HG03175 (cell line): ENCODE data around the gene SPRY4.
"Not testable (repeated sequence)": the region's sequence is repeated elsewhere in the genome, so short reads cannot be mapped to it uniquely, and the experiment has no call there.

ENCODE experiments used
- ATAC-seq: cut with Tn5 transposase; IDR thresholded peaks from one replicate; pipeline ENCODE4 v1.9.1; 2021; ENCODE audit warnings: mild to moderate bottlenecking, moderate library complexity; ENCODE audit not compliant: unreplicated experiment

The SPRY4 gene

DNA sequence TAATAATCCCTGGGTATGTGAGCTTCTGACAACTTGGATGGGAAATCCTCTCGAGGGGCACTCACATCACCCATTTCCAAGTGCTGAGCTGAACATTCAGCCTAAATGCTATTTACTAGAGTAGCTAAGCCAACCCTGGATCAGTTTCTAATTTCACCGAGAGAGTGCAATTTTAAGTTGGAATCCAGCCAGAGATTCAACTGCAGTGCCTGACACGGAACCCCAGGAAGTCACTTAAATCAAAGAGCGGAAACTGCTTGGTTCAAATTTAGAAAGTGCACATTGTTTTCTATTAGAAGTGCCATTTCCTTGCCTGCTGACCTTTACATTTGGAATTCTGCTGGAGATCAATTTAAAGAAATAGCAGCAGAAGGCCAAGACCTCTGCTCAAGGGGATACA lies 8.8 kb downstream of the SPRY4 start:
- ATAC-seq, result peak; percentile 37

DNA sequence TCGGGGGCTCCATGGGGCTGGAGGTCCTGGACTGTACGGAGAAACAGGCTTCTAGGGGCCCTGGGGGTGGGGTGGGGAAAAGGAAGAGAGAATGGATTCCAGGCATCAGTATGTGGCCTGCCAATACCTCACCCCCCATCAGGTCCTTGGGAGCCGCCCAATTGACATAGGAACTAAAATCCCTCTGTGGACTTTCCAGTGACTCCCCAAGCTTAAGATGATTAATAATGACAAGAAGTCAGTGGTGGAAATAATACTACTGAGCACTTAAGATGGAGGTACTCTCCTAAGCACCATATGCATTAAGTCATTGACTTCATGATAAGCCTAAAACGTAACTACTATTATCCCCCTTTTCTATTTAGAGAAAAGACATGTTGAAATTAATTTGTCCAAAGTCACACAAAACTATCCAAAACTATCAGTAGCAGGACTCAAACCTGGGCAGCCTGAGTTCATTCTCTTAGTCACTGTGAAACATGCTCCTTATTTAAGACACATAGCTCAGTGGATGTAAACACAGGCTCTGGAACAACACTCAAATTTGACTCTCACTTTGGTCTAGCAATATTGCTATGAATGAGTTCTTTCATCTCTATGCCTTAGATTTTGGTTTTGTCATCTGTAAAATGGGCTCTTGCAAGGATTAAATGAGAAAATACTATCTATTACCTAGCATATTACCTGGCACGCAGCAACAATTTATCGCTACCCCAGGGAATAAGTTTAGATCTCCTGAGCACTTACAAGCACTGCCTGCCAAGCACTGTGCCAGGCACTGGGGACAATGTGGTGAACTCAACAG lies 9.5 kb downstream of the SPRY4 start:
- ATAC-seq, result no peak

DNA sequence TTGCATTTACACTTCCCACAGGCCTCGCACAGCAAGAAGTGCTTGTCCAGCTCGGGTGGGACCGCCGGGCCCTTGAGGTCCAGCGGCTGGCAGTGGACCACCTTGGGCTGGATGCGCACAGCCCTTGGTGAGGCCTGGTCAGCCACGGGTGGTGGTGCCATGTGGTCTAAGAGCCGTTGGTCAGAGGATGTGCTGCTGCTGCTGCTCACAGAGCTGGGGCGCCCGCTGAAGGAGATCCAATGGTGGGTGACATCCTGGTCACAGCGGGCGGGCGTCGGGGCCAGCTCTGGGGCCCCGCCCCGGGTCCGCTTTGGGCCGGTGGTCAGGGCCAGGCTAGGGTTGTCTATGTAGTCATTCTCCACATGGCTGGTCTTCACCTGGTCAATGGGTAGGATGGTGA lies 10.2 kb downstream of the SPRY4 start:
- no peak for ATAC-seq

DNA sequence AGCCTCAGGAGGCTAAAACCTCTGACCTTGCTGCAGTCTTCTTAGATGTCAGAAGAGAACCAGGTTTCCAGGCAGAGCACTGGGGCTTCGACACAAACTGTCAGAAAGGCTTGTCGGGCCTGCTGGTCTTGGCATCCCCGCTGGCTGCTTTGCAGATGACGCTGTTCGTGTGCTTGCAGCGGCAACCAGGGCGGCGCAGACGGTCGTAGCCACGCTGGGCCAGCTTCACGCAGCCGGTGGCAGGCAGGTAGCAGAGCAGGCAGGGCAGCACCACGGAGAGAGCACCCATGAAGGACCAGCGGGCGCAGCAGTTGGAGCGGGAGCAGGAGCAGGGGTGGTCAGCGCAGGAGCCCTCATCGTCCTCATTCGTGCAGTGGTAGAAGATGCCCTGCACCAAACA lies 10.7 kb downstream of the SPRY4 start:
- ATAC-seq, result no peak

DNA sequence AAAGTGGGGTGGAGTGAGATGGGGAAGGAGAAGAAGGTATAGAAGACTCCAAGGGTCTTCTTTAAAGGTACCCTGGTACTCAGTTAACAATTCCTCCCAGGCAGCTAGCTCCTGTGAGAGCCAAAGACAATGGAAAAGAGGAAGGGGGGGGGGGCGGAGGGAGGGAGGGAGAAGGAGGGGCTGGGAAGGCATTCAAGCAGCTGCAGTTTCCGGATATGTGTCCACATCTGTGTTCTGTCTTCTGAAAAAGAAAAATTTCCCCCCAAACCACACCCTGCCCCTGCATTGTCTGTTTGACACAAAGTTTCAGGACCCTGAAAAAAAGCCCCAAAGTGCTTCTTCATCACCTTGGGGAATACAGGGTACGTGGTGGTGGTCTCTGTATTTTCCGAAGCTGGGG lies 11.1 kb downstream of the SPRY4 start:
- no peak for ATAC-seq

DNA sequence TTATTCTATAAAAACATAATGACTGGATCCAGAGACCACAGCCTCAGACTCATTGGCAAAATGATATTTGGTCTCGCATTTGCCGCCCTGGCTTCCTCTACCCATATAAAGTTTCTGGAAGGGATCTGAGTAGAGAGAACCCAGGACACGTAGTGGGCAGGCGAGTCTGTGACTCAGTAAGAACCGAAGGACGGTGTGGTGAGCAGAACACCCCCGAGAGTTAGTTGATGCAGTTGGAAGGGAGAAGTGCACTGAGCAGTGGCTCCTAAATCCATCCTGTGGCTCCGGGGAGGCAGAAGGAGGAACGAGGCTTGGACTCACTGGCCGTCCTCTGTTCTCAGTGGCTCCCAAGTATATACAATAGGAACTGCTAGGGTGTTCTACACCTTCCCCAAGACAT lies 11.5 kb downstream of the SPRY4 start:
- no peak for ATAC-seq

DNA sequence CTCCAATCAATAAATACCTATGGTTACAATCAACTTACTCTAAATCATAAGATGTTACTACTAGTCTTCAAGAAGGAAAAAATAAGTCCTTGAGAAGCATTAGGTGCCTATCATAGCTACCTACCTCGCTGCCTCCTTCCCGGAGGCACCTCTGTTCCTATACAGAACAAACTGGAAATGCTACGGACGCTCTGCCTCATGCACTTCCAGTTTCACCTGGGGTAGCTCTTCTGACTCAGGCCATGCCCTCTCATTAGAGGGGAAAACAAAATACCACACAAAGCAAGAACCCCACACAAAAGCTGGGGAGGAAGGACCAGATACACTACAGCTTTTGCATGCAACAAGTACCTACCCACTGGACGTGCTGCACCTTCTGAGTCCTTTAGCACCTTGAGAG lies 12.4 kb downstream of the SPRY4 start:
- no peak for ATAC-seq

DNA sequence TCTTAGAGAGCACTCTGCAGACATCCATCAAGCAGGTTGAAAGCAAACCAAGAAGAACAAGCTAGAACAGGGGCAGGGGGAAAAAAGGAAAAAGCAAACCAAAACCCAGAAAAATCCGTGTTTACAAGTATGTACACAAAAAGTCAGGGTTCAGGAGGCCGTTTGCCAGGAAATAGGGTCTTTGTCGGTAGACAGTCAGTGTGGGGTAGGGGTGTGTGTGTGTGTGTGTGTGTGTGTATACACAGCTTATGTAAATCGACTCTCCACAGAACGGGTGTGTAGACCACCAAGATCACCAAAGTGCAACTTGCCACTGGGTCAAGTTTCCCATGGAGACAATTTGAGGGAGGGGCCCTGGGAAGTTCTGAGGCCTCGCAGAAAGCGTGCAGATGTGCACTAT lies 13.1 kb downstream of the SPRY4 start:
- no peak for ATAC-seq

DNA sequence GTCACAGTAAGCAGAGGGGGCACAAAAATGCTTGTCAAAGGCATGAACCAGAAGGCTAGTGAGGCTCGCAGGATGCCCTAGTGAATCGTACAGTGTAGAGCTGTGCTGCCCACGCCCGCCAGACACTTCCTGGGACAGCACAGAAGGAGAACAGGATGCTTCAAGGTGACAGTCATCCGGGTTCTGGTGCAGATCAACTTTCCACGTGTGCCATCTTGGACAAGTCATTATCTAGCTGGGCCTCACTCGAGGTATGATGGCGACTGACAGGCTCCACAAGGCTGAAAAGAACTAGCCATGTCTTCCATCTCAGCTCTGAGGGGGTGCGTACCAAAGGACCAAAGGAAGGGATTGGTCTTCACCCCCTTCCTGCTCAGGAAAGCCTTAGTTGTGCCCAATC lies 14.0 kb downstream of the SPRY4 start:
- no peak for ATAC-seq

DNA sequence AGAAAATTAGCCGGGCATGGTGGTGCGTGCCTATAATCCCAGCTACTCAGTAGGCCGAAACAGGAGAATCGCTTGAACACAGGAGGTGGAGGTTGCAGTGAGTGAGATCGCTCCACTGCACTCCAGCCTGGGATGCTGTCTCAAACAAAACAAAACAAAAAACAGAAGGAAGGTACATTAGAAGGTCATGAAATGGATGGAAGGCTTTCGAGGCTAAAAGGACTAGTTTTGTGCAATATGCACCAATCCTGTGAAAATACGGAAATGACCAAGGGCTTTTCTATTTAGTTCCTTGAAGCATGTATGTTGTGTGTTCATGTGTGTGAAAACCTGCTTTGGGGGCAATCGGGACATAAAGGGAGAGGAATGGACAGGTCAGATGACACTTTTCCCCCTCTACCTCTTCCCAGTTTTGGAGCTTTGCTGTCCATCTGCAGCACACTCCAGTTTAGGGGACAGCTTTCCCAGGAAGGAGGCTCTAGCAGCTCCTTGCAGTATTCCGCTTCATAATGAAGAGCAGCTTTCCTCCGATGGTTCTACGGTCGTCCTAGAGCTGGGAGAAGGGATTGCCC lies 15.0 kb downstream of the SPRY4 start:
- ATAC-seq, result no peak

DNA sequence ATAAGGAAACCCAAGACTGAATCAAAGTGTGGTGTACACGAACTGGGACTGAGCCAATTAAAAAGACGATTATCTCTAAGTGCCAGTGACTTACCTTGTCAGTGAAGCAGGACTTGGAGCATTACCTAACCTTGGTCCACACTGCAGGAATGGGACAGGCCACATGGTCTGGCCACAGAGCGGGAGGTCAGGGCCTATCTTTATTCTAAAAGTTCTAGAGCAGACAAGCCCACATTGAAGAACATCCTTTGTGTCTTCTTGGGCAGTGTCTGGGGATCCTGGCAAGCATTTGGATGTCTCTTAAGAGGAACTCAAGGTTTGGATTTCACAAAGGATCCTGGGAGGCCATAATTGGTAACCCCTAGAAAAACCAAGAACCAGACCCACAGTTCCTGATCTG lies 16.5 kb downstream of the SPRY4 start:
- ATAC-seq, result no peak

DNA sequence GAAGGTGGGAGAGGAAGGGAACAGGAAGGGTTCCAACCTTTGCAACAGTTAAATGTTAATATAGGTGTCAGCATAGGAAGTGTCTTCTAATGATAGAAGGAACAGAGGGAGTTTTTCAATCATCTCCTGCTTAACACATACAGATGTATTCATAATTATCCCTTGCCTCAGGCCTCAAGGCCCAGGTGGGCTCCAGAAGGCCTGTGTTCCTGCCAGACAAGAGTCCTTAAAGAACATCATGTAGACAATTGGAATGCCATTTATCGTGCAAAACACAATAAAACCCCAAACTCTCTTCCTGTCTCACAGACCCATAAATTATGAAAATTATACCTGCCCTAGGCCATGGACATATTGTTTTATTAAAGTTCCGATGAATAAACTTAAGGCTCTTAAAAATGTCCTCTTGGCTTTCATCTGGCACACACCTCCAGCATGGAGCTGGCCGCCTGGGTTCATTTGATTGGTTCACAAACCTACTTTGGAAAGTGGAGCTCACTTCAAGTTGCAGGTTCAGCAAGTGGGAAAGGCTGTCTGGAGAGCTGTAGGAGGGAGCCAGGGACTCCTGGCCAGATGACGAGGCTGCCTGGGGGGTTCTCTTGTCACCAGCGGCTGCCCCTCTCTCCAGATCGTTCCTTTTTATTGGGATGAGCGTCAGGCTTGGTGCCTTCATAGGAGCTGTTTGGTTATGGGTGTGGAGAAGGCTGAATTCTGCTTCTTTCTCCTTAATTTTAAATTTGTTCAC lies 17.5 kb downstream of the SPRY4 start:
- ATAC-seq, result no peak

DNA sequence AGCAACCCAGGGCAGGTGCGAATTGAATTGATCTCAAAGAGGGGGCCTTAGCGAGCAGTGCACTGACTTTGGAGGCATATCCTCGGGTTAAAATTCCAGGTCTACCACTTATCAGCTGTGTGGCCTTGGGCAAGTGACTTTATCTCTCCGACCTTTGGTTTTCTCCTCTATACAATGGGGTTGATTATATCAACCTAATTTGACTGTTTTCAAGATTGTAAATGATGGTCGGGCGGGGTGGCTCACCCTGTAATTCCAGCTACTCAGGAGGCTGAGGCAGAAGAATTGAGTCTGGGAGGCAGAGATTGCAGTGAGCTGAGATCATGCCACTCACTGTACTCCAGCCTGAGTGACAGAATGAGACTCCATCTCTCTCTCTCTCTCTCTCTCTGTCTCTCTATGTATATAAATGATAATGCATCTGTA lies 18.7 kb downstream of the SPRY4 start:
- ATAC-seq, result no peak

DNA sequence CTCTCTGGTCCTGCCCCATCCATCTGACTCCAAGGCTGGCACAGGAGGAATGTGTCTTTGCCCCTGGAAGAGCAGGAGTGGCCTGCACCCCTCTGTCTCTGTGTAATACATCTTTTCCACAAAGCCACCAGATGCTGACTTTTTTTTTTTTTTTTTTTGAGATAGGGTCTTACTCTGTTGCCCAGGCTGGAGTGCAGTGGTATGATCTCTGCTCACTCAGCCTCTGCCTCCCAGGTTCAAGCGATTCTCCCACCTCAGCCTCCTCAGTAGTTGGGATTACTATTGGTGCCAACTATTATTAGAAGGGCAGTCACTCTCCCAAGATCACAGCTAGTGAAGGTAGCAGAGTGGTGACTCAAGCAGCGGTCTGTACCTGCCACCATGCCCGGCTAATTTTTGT lies 19.6 kb downstream of the SPRY4 start:
- ATAC-seq, result no peak

DNA sequence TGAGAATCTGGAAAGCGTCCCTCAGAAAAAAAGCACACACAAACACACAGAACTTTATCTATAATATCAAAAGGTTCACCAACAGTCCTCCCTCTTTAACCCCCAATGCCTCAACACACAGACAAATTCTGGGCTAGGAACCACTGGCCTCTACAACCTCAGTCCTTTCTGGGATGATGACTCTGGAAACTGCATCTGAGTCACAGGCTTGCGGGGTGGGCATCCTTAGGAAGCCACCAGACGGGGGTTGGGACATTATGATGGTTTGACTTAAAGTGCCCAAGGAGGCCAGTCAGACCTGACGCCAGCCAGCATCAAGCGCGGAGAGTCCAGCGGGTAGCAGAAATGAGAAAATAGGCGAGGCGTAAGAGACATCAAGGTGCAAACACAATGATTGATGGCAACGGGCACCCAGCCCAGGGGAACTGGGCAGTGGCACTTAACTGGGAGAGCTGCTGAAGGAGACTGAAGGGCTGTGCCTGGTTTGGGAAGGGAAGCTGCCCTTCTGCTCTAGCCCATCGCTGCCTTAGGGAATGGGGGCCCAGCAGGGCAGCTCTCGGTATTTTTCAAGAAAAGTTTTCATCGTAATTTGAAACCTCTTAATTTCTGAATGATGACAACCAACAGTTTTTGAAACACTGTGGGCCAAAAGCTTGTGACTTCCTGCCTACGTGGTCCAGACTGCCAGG lies 20.7 kb downstream of the SPRY4 start:
- no peak for ATAC-seq

DNA sequence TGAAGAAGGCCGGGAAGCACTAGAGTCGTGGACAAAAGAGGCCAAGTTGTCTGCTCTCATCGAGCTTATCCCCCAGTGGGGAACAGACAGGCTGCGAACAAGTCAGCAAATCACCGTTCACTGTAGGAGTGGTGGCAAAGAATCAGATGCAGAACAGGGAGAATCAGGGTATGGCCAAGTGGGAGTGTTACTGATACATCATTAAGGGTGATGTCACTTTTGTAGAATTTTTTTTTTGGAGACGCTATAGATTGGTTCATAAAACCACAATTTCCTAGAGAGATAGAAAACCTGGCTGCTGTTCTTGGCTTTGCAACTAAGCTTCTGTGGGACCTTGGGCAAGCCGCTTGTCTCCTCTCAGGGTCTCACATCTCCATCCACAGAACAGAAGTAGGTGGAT lies 21.3 kb downstream of the SPRY4 start:
- no peak for ATAC-seq

DNA sequence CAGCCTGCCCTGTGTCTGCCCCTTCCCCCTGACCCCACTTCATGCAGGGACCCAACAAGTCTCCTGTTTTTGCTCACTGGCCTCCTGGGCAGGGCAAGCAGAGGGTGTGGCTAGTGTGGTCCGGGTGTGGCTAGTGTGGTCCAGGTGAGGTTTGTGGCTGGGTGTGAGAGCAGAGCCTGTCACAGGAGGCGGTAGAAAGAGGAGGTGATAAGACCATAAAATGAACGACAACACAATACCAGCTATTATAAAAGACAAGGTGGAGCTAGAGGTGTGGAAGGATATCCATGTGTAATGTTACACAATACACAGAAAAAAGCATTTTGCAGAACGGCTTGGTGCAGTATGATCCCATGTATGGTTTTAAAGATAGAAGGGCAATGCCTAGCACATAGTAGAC lies 23.3 kb downstream of the SPRY4 start:
- ATAC-seq, result no peak

DNA sequence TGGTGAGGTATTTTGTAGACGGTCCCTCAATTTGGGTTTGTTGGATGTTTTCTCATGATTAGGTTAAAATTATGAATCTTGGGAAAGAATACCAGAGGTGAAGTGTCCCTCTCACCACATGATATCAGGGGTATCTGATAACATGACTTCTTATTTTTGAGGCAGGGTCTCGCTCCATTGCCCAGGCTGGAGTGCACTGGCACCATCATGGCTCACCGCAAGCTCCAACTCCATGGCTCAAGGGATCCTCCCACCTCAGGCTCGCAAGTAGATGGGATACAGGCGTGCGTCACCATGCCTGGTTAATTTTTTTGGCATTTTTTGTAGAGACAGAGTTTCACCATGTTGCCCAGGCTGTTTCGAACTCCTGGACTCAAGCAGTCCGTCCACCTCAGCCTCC lies 24.1 kb downstream of the SPRY4 start:
- ATAC-seq, result no peak

DNA sequence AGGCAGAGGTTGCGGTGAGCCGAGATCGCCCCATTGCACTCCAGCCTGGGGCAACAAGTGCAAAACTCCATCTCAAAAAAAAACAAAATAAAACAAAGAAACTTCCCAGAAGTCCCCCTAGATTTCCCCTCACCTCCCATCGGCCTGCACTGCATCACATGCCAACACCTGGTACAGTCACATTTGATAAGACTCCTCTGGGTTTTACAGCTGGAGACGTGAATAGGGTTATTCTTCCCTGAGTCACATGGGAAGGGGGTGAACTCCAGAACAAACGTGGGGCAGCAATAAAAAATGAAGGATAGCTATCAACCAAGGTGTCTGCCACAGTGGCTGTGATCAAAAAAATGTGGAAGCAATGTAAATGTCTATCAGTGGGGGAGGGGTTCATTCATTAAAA lies 26.0 kb downstream of the SPRY4 start:
- no peak for ATAC-seq

DNA sequence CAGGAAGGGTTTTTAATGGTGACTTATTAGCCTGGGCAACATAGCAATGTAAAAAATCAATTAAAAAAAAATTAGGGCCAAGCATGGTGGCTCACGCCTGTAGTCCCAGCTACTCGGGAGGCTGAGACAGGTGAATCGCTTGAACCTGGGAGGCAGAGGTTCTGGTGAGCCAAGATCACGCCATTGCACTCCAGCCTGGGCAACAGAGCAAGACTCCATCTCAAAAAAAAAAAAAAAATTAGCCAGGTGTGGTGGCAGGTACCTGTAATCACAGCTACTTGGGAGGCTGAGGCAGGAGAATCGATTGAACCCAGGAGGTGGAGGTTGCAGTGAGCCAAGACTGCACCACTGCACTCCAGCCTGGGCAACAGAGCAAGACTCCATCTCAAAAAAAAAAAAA lies 27.0 kb downstream of the SPRY4 start:
- not testable (repeated sequence) for ATAC-seq

DNA sequence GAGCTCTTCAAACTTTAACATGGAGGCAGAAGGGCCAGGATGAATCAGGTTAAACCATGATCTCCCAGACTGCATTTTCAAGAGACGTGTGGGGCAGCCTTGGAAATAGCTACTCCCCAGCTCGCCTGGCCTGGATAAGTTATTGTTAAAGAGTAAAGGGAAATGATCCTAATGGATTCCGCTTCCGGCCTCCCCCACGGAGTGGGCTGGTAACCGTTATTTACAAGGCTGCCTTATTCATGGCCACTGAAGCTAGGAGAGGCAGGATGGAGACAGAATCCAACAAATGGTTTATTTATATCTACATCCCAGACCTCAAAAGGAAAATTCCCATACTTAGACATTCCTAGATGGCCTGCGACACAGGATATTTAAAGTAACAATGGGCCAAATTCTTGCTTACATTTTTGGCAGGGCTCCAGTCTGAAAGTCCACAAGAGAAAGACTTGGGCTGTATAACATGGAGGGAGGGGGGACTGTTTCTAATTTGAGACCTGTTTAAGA lies 27.9 kb downstream of the SPRY4 start:
- ATAC-seq, result no peak
